ENCODE data around the gene AOPEP.

DNA sequence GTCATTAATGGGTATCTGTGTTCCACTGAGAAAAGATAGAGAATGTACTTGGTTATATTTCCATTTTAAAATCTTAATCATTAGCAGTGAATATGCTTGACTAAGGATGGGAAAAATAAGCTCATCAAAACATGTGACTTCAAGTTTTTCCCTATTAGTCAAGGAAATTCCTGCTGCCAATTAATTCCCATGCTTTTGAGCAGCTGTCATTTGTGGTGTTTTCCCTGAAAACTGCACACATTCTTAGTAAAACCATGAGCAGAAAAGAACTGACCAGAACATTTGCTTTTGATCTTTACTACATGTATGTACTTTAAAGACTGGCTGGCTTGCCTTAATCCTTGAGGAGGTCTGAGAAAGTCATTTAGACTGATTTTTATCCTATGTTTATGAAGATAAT is 75.2 kb downstream of the AOPEP start:
- TF ChIP-seq POLR2A (IDR thresholded peaks at IDR 0.05): no peak
- TF ChIP-seq, protein P1, sequence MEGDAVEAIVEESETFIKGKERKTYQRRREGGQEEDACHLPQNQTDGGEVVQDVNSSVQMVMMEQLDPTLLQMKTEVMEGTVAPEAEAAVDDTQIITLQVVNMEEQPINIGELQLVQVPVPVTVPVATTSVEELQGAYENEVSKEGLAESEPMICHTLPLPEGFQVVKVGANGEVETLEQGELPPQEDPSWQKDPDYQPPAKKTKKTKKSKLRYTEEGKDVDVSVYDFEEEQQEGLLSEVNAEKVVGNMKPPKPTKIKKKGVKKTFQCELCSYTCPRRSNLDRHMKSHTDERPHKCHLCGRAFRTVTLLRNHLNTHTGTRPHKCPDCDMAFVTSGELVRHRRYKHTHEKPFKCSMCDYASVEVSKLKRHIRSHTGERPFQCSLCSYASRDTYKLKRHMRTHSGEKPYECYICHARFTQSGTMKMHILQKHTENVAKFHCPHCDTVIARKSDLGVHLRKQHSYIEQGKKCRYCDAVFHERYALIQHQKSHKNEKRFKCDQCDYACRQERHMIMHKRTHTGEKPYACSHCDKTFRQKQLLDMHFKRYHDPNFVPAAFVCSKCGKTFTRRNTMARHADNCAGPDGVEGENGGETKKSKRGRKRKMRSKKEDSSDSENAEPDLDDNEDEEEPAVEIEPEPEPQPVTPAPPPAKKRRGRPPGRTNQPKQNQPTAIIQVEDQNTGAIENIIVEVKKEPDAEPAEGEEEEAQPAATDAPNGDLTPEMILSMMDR (IDR thresholded peaks at IDR 0.05): no peak

Measured in thyroid gland (tissue), 4 donors.